SK-N-SH (cell line): ENCODE measurements around the gene LRRC56. TPM values are rescaled to one million over a fixed set of nuclear protein-coding genes. Genes with fewer than 3 reads are reported as not detected.

Experiments
- CTCF ChIA-PET: fragments of 300-600, 350-600 bp; formaldehyde crosslinking; extraction: SDS; loops from one replicate; lab custom pipeline; 2021; lab: Yijun Ruan, JAX
- POLR2A ChIA-PET: fragments of 350-600 bp; sonication (Branson Sonifier 250); formaldehyde crosslinking; extraction: SDS; loops from one replicate; lab custom pipeline; 2020; ENCODE audit warnings: antibody characterized with exemption, inconsistent platforms; lab: Yijun Ruan, JAX
- DNase-seq: peaks from one replicate; pipeline ENCODE4 v3.0.0; 2012
- H2AFZ ChIP-seq: fragments of 200-600 bp; sonication (generic); 2 replicates; pipeline ENCODE4 v1.8.1; 2016; ENCODE audit warnings: antibody characterized with exemption, mild to moderate bottlenecking, low read depth
- H3F3A ChIP-seq: fragments of 200-600 bp; sonication (generic); replicated peaks from 2 replicates; pipeline ENCODE3; 2016; ENCODE audit warnings: antibody characterized with exemption, mild to moderate bottlenecking; ENCODE audit not compliant: insufficient read depth
- H3K27ac ChIP-seq, 2 experiments: fragments of 200-500 bp in 1 of 2; fragments of 200-600 bp in 1 of 2; sonication (Bioruptor generic) in 1 of 2; sonication (generic), shearing (Covaris generic) in 1 of 2; 2 replicates each; pipeline versions ENCODE4 v1.5.1 to v1.6.1; 2014 to 2016; ENCODE audit warnings: low read depth in 2 of 2, inconsistent platforms in 1 of 2, low read length in 1 of 2, mild to moderate bottlenecking in 1 of 2, mixed read lengths in 1 of 2
- H3K27me3 ChIP-seq: fragments of 200-600 bp; sonication (generic), shearing (Covaris generic); 2 replicates; pipeline ENCODE4 v1.6.1; 2016; ENCODE audit warnings: mixed run types; ENCODE audit not compliant: insufficient read depth
- H3K36me3 ChIP-seq, 2 experiments: fragments of 200-500 bp in 1 of 2; fragments of 200-600 bp in 1 of 2; sonication (Bioruptor generic) in 1 of 2; sonication (generic) in 1 of 2; replicated peaks in 1 of 2; 2 replicates each; pipeline versions ENCODE3 to v1.5.1; 2014 to 2016; ENCODE audit warnings: low read length in 1 of 2, mild to moderate bottlenecking in 1 of 2; ENCODE audit not compliant: insufficient read depth in 2 of 2, control insufficient read depth in 1 of 2
- H3K4me1 ChIP-seq, 2 experiments: fragments of 200-500 bp in 1 of 2; fragments of 200-600 bp in 1 of 2; sonication (Bioruptor generic) in 1 of 2; sonication (generic), shearing (Covaris generic) in 1 of 2; 2 replicates each; pipeline versions ENCODE4 v1.5.1 to v1.6.1; 2014 to 2016; ENCODE audit warnings: low read depth in 1 of 2, low read length in 1 of 2, mixed run types in 1 of 2; ENCODE audit not compliant: insufficient read depth in 2 of 2, control insufficient read depth in 1 of 2
- H3K4me2 ChIP-seq: fragments of 200-600 bp; sonication (generic), shearing (Covaris generic); 2 replicates; pipeline ENCODE4 v1.6.1; 2017; ENCODE audit warnings: mixed run types
- H3K4me3 ChIP-seq, 2 experiments: fragments of 200-500 bp in 1 of 2; fragments of 200-600 bp in 1 of 2; sonication (Bioruptor generic) in 1 of 2; sonication (generic), shearing (Covaris generic) in 1 of 2; 2 replicates each; pipeline versions ENCODE4 v1.5.1 to v1.8.1; 2014 to 2016; ENCODE audit warnings: low read depth in 2 of 2, inconsistent platforms in 1 of 2, low read length in 1 of 2, mild to moderate bottlenecking in 1 of 2, mixed read lengths in 1 of 2, moderate library complexity in 1 of 2
- H3K79me2 ChIP-seq: fragments of 200-600 bp; sonication (generic); 2 replicates; pipeline ENCODE4 v1.8.1; 2017; ENCODE audit warnings: mild to moderate bottlenecking; ENCODE audit not compliant: insufficient read depth
- H3K9ac ChIP-seq: fragments of 200-600 bp; sonication (generic); 2 replicates; pipeline ENCODE4 v1.6.1; 2017; ENCODE audit warnings: mixed run types
- H3K9me2 ChIP-seq: fragments of 200-600 bp; sonication (generic); 2 replicates; pipeline ENCODE4 v1.6.1; 2017; ENCODE audit warnings: mixed run types
- H3K9me3 ChIP-seq: fragments of 200-600 bp; sonication (generic); 2 replicates; pipeline ENCODE4 v1.6.1; 2017; ENCODE audit warnings: mixed run types, mild to moderate bottlenecking, moderate library complexity
- H4K20me1 ChIP-seq: fragments of 200-600 bp; sonication (generic); 2 replicates; pipeline ENCODE4 v1.6.1; 2017; ENCODE audit warnings: mild to moderate bottlenecking, mixed run types; ENCODE audit not compliant: insufficient read depth
- CHD2 ChIP-seq: fragments of 150-350 bp; IDR thresholded peaks from 2 replicates; pipeline ENCODE4 v1.6.1; 2018; ENCODE audit warnings: low read length; ENCODE audit not compliant: partially characterized antibody
- ELF1 ChIP-seq: IDR thresholded peaks from 2 replicates; pipeline ENCODE4 v1.4.0; 2012
- EZH2phosphoT487 ChIP-seq: fragments of 200-600 bp; sonication (generic); IDR thresholded peaks from 2 replicates; pipeline ENCODE4 v1.6.1; 2017; ENCODE audit warnings: low read depth, mixed run types, mild to moderate bottlenecking, antibody characterized with exemption, moderate library complexity, borderline replicate concordance
- FOXJ3 ChIP-seq: sonication (generic); formaldehyde crosslinking; IDR thresholded peaks from 2 replicates; pipeline ENCODE4 v1.5.1; 2020; ENCODE audit warnings: mild to moderate bottlenecking, missing genetic modification reagents
- JUND ChIP-seq: IDR thresholded peaks from 2 replicates; pipeline ENCODE4 v1.4.0; 2012
- MAX ChIP-seq: IDR thresholded peaks from 2 replicates; pipeline ENCODE4 v1.4.0; 2012; ENCODE audit warnings: low read depth
- NRF1 ChIP-seq: IDR thresholded peaks from 2 replicates; pipeline ENCODE4 v1.6.1; 2012; ENCODE audit warnings: low read depth, mild to moderate bottlenecking, low read length
- PBX3 ChIP-seq: IDR thresholded peaks from 2 replicates; pipeline ENCODE4; 2012
- RCOR1 ChIP-seq: fragments of 150-350 bp; IDR thresholded peaks from 2 replicates; pipeline ENCODE4 v1.6.1; 2017; ENCODE audit warnings: antibody characterized with exemption, low read length
- REST ChIP-seq: IDR thresholded peaks from 2 replicates; pipeline ENCODE4 v1.6.1; 2012; ENCODE audit warnings: mild to moderate bottlenecking, low read depth, low read length, moderate library complexity
- SIN3A ChIP-seq: IDR thresholded peaks from 2 replicates; pipeline ENCODE4 v1.6.1; 2012; ENCODE audit warnings: low read depth, mild to moderate bottlenecking, low read length, moderate library complexity, borderline replicate concordance
- TEAD4 ChIP-seq: IDR thresholded peaks from 2 replicates; pipeline ENCODE4 v1.4.0; 2012; ENCODE audit warnings: mild to moderate bottlenecking, borderline replicate concordance; ENCODE audit not compliant: insufficient read depth
- USF1 ChIP-seq: IDR thresholded peaks from 2 replicates; pipeline ENCODE4 v1.4.0; 2012; ENCODE audit warnings: low read depth, borderline replicate concordance
- YY1 ChIP-seq: IDR thresholded peaks from 2 replicates; pipeline ENCODE4 v1.4.0; 2012; ENCODE audit warnings: low read depth, mild to moderate bottlenecking
- ZBTB33 ChIP-seq: IDR thresholded peaks from 2 replicates; pipeline ENCODE4 v1.4.0; 2012; ENCODE audit warnings: low read depth, borderline replicate concordance
- WGBS: methylation state at CpG from one replicate; pipeline ENCODE4 v1.1.6; 2017; ENCODE audit warnings: low lambda C conversion rate; 5-methylcytosine and 5-hydroxymethylcytosine counted together
- polyA plus RNA-seq, 3 experiments: library from polyadenylated mRNA; depleted of rRNA; stranded (reverse); fragments of >200 nt; gene quantifications; 2 replicates each; pipeline ENCODE4 v1.2.3, GENCODE V29; 2012

The LRRC56 gene
- polyA plus RNA-seq, 1 of the 3 experiments (the other 2 are of a cell fraction) = 1.2 TPM

- no peaks in the 10 kb centered on the region for H3F3A ChIP-seq
- peaks cover 0 to 26% of the 10 kb centered on the region in 2 experiments for H3K36me3 ChIP-seq
- no peak overlapping the region for H2AFZ ChIP-seq
- CTCF ChIA-PET = no interaction called here
- no peak overlapping the region for H3K27ac ChIP-seq
- no peak for TF ChIP-seq JUND
- TF ChIP-seq USF1 = no peak
- TF ChIP-seq PBX3 = no peak
- TF ChIP-seq RCOR1 = no peak
- TF ChIP-seq EZH2phosphoT487 = no peak
- TF ChIP-seq ZBTB33 = no peak
- TF ChIP-seq, all 33 proteins: peak for 0
- no peak for DNase-seq
- Histone ChIP-seq H3K9me2 (no peaks in the 10 kb centered on the region), H3K9me3 (no peaks in the 10 kb centered on the region), H3K4me2 (no peak overlapping the region), H3K4me1 (no peaks in the 10 kb centered on the region), H3K79me2 (no peaks in the 10 kb centered on the region; the same call in 1 of the 2 replicates), H3K27me3 (no peaks in the 10 kb centered on the region), H4K20me1 (no peaks in the 10 kb centered on the region), H3K9ac (no peak overlapping the region), H3K4me3 (no peak overlapping the region)
- WGBS = 97% methylated on average over 16 of the region's 19 CpGs
- POLR2A ChIA-PET = no interaction called here
Observed at GRCh38 chr11:488992-489391, 48.3 kb upstream of the LRRC56 start.

GRCh38 chr11:489610-490185, 47.6 kb upstream of the LRRC56 start:
- TF ChIP-seq YY1 (no peak), NRF1 (no peak), CHD2 (no peak), REST (no peak), PBX3 (no peak), FOXJ3 (CRISPR knock-in tag) (no peak), TEAD4 (no peak), MAX (no peak), SIN3A (no peak), JUND (no peak), ELF1 (no peak)
- no peak overlapping the region for H2AFZ ChIP-seq
- no peaks in the 10 kb centered on the region for H3K27me3 ChIP-seq
- no peak overlapping the region for H3K4me3 ChIP-seq
- ChIA-PET CTCF (no interaction called here), POLR2A (interaction anchor here (1.1 kb wide), 1 partner anchor 12 kb away, joined by 3 read pairs; no protein-coding TSS in a partner anchor)
- no peaks in the 10 kb centered on the region; the same call in 1 of the 2 replicates for H3K79me2 ChIP-seq
- H3K4me1 ChIP-seq = no peaks in the 10 kb centered on the region
- H3K4me2 ChIP-seq = no peak overlapping the region
- no peaks in the 10 kb centered on the region for H4K20me1 ChIP-seq
- H3K9ac ChIP-seq = no peak overlapping the region
- no peaks in the 10 kb centered on the region for H3K9me2 ChIP-seq
- no peaks in the 10 kb centered on the region for H3K9me3 ChIP-seq
- no peaks in the 10 kb centered on the region for H3F3A ChIP-seq
- no peak overlapping the region for H3K27ac ChIP-seq
- peaks cover 0 to 30% of the 10 kb centered on the region in 2 experiments for H3K36me3 ChIP-seq
- DNase-seq = no peak
- WGBS = 94% methylated on average over 22 of the region's 37 CpGs
